Endometrium (tissue), 2 donors: Measurements from ENCODE around the gene PTPRR.

Experiments
- FAIRE-seq: peaks from 2 replicates; lab custom pipeline; 2012; peaks lifted over from hg19 to GRCh38; lab: Jason Lieb, UNC
- donor health status: control.
- donor health status: control.

Gene PTPRR

DNA sequence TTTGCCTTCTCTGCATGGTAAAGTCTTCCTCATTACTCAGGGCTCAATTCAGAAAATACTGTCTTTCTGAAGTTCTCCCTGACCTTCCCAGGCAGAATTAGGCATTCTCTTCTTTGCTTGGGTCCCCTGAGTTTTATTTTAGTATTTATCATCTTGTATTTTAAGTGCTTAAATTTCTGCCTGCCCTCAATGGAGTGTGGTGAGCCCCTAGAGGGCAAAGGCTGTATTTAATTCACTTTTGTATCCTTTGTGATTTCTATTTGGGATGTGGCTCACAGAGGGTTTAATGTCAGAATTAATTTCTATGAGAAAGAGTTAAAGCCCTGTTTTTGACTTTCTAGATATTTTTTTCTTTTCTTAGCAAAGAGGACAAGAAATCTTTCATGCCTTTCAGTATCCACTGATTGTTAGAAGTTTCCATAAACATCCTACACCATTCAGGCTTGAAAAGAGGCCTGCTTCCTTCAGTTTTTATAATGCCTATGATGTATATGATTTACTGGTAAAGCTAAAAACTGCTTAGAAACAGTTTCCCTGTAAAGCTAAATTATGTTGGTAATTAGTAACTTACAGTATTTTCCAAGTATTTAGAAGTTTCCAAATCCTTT is 227.8 kb downstream of the PTPRR start:
- FAIRE-seq, result no peak

DNA sequence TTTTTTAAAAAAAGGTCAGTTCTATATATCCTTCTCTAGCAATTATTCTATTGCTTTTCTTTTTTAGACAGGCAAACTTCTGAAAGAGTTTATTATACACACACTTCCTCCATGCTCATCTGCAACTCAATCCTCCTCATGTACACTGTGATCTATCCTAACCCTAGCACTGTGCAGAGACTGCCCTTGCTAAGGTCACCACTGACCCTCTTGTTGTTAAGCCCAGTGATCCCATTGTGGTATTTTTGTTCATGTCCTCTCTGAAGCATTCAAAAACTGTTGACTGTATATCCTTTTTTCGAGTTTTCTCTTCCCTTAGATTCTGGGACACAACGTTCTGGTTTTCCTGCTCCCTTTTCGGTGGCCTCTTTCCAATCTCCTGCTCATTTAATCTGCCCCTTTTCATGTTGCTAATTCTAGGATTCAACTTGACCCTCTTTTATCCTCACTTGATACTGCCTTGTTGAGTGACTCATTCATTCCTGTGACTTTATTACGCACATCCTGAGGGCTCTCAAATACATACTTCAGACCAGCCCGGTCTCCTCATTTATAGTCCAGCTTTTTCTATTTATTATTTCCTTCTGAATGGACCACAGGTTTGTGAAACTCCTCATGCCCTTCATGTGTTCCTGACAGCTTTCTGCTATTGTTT is 229.4 kb downstream of the PTPRR start:
- no peak for FAIRE-seq

DNA sequence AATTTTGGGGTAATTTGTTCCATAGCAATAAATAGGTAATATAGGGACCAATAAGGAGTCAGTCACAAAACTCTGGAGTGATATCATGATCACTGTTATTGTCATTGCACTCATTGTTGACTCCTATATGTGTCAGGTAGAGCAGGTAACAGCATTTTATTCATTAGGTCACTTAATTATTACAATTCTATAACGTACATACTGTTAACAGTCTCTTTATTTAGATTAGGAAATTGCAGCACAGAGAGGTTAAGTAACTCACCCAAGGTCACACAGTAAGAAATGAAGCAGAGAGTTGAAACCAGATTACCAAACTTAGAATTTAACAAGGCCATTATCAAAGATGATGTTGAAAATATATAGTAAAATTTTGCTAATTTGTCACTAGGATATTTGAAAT is 233.6 kb downstream of the PTPRR start:
- no peak for FAIRE-seq

DNA sequence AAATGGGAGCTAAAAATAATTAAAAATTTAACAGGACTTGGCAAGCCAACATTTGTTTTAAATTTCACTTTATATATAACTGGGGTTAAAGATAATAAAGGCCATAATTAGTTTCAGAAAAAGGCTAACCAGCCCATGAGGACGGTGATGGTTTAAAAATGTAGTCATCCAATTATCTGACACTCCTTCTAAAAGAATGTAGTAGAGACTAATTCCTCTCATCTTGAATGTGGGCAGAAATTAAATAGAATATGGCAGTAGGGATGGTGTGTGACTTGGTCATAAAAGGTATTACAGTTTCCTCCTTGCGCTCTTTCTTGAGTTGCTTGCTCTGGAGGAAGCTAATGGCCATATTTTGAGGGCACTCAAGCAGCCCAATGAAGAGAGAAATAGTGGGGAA is 234.2 kb downstream of the PTPRR start:
- FAIRE-seq, result no peak

DNA sequence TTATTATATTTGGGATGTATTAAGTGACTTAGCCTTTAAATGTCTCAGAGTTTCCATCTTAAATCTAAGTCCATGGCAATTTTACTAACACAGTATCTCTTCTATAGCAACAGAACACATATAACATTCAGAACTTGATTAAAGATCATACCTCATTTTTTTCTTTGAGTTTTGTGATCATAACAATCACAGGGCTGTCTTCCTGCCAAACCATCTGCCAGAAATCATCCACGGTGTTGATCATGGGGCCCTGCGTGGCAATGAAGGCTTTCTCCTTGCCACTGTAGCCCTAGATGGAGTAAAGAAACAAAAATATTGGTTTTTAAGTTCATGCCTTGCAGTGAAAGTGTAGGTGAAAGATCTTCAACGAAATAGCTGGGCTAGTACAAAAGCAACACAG is 236.6 kb downstream of the PTPRR start:
- FAIRE-seq, result no peak

DNA sequence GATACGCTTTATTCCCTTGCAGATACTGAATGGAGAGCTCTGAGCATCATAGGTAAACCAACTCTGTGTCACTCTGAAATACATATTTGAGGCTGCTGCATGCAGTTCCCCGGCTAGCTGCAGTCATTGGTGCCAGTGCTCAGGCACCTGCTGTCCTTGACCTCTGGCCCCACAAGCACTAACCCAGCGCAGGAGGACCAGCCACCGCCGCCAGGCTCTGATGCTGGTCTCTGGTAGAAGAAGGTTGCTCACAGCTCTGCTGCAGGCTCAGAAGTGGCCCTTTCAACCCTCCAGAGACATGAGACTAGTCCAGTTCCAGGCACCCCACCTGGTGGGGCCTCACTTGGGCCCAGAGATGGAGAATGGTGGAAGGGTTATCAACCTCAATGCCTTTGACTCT is 248.8 kb downstream of the PTPRR start:
- FAIRE-seq, result no peak

DNA sequence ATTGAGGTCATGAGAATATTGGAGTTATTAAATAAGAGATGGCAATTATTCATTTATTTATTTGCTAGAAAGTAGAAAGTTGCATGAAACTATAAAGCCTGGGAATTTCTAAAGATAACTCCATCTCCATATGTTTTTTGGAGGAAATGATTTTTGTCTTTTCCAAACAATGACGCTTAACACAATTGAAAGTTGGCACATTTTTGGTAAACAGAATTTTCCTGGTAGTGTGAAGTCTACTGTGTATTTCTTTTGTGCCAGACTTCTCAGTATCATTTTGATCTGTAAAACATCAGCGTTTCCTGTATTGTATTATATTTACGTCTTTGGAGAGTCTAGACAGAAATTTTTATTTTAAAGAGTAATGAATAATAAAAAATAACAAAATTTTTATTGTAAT is 249.6 kb downstream of the PTPRR start:
- FAIRE-seq, result no peak

DNA sequence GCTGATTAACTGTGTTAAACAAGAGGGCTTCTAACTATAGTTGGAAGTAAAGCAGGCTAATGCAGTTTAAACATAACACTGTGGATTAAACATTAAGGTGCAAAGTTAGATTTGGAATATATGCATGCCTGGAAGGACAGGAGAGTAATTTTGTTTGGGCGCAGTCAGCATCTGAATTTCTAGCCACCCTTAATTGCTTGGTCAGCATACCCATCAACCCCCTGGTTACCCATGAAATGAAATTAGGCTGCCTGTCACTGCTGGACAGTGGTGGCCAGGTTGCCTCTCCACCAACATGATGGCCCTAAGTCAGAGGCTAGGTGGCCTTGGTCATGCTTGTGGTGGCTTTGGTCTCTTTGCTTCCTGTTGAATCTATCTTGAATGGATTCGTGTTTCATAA is 253.3 kb downstream of the PTPRR start:
- no peak for FAIRE-seq

DNA sequence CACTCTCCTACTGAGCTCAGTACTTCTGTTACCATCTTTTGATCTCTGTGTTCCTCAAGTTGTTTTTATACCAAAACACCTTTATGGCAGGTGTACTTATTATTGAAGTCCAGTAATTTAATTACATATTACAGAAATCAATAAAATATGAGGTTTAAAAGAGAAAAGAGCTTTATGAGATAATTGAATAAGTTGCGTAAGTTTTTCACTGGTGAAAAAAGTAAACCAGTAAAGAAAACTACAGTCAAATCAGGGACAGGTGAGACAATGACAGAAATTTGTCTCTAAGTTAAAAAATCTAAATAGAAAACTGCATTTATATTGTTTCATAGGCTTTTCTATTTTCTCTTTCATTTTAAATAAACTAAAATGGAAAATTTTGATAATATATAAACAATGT is 254.2 kb downstream of the PTPRR start:
- FAIRE-seq, result no peak

DNA sequence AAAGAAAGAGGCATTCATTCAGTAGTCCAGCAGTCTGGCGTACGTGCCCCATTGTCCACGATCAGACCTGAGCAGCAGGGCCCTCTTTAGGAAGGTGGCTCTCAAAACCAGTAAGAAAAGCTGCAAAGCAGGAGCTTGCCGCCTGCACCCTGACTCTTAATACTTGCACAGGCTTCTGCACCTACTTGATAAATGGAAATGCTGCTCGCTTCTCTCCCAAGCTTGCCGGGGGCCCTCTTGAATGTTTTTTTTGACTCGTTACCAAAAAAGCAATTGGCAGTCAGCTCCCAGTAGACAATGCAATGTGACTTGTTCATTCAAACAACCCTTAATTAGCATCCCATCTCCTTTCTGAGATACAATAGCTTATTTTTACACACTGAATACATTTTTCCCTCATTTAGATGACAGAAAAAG is 256.1 kb downstream of the PTPRR start:
- no peak for FAIRE-seq

DNA sequence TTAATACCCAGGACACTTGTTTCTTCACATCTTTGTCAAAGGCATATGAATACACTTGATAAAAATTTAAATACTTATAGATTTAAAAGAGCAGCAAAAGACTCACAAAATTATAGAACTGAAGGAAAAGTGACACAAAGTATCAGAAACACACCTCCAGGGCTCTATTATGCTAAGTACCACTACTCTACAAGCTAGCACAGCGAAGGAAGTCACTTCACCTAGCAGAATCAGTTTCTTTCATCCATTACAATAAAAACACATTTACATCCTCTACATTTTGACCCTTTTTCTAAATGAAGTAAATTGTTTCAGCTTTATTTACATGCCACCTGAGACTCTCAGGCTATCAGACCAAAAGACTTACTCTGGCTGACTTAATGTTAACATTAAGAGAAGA is 256.7 kb downstream of the PTPRR start:
- FAIRE-seq, result no peak

DNA sequence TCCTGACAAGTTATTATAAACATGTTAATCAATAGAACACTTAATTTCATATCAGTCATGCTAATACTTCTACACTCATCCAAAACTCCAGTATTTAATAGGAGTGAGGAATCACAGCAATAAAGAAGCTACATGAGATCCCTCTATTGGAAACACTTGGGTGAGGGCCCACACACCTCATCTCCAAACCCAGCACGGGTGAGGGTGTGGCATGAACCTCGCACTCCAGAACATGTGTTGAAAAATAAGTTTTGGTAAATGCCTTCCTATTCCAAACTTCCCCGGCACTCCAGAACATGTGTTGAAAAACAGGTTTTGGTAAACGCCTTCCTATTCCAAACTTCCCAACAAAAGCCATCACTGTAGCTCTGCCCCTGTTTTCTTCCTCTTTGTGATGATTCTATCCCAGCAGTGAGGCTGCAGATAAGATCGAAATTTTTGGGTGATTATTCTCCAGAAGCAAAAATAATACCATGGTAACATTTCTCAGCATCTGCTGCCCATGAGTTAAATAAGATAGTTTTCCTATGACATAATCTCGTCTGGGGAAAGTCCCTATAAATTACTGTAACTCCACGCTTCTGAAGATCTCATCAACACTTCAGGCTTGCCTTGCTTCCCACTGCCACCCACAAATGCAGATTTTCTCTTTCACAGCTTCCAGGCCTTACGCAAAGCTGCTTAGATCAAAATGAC is 258.9 kb downstream of the PTPRR start:
- no peak for FAIRE-seq

DNA sequence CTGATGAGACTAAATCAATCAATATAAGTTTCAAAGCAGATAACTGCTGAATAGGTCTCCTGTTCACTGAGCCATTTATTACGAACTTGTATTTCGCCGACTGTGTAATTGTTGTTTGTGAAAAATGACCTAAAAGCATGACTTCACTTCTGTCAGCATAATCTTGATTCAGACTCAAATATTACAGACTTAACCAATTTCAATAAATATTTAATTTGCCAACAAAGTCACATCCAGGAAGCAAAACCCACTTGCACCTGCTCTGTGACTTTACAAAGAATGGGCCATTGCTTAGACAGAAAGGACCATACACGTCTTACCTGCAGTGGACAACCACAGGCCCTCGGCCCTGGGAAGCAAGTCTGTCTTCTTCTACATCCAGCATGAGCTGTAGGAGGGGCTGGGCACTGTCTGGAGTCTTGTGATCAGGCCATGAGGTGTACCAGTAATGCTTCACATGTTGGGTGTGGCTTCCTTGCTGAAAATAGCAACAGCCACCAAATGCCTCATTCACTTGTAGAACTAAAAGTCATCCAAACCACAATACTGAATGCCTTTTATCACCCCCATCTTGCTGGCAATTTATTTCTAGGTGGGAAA is 259.8 kb downstream of the PTPRR start:
- no peak for FAIRE-seq

DNA sequence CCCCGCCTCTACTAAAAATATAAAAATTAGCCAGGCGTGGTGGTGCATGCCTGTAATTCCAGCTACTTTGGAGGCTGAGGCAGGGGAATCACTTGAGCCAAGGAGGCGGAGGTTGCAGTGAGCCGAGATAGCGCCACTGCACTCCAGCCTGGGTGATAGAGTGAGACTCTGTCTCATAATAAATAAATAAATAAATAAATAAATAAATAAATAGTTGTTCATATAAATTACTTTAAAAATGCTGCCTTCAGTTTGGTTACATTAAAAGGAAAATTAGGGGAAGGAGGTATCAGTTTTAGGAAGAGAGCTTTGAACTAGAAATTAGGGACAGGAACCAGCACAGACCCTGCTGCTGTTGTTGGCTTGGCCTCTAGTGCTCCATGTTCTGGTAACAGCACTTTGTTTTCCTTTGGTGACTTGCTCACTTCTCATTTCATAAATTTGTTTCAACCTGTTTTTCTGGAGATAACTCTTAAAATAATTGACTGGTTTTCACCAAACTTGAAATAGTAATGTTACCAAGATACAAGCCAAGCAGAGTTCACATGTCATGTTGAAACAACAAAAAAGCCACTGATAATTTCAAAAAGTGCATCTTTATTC is 260.4 kb downstream of the PTPRR start:
- no peak for FAIRE-seq

DNA sequence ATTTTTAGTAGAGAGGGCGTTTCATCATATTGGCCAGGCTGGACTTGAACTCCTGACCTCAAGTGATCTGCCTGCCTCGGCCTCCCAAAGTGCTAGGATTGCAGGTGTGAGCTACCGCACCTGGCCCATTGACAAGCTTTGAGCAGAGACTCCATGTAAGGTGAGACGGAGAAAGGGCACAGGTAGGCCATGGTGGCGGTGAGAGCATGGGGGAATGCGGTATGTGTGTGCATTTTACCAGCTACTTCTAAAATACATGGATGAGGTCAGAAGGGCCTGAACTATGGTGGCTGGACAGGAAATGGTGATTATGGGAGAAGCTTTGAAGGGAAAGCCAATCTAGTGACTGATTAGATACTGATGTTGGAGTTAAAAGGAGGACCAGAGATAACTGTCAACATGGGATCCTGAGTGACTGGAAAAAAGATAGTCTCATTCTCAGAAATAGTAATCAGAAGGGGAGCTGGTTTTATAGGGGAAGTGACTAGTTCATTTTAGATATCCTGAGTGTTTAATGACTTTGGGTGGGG is 261.4 kb downstream of the PTPRR start:
- FAIRE-seq, result no peak

DNA sequence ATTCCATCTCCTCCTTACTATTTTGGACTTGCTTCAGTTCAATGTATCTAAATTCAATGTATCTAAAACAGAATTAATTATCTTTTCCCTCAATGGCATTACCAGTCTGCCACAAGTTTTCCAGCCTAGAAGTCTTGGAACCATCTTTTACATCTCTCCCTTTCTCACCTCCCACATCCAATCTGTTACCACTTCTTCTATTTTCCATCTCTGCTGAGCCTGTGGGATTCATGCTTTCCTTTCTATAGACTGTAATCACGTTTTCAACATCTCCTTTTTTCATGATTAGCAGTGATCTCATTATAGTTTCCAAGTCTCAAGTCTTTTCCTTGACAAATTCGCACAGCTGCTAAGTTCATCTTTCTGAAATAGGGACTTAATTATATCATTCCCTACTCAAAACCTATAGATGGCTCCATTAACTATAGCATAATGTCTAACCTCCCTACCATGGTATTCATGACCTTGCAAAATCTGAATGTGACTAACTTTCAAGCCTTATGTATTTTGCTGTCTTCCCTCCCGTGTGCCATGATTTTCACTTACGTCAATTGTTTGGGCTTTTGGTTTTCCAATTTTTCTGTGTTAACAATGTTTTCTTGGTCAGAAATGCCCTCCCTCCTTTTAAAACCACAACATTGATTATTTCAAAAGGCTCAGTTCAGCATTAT is 262.8 kb downstream of the PTPRR start:
- no peak for FAIRE-seq

DNA sequence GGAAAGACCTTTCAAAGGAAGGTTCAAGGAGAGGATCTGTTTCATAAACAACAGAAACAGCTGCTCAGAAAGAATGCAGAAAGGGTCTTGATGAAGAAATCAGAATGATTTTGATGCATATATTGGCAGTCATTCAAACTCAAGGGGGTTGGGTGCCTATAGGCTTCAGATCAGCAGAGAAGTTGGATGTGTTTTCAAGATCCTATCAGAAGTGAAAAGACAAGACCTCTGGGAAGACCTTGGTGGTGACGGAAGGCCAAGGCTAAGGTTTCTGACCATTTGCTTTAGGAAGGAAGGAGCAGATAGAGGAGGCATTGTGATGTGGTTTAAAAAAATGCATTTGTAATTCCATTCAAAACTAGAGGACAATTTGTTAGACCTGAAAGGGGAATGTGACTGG is 268.1 kb downstream of the PTPRR start:
- no peak for FAIRE-seq

DNA sequence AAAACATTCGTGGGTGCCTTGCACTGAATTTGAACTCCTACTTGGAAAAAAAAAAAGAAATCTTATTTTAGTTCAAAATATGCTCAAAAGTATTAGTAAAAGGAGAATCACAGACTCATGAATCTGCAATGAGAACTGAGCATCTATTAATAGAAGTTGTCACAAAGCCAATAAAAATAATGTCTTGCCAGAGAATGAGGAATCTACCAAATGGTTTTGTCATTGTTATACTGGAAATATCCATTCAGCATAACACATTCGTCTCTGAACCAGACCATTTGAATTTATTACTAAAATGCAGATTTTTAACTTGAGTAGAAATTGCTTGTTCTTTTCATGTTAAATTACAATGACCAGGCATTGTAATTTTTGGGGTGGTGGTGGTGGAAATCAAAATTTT is 271.7 kb downstream of the PTPRR start:
- FAIRE-seq, result no peak

DNA sequence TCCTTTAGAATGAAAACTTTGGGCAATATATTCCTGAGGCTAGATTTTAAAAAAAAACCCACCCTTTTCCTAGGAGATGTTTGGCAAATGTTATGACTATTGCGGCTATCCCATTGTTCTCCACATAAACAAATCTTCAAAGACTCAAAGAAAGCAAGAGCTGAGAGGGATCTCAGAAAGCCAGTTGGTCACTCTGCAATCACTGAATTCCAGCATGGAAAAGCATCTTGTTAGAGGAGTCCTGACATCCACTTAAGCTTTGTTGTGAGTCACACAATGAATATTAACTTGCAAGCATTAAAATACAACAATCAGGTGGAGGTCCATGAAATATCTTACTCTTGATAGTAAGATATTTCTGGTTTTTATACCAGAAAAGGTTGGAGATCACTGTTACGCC is 272.3 kb downstream of the PTPRR start:
- no peak for FAIRE-seq

DNA sequence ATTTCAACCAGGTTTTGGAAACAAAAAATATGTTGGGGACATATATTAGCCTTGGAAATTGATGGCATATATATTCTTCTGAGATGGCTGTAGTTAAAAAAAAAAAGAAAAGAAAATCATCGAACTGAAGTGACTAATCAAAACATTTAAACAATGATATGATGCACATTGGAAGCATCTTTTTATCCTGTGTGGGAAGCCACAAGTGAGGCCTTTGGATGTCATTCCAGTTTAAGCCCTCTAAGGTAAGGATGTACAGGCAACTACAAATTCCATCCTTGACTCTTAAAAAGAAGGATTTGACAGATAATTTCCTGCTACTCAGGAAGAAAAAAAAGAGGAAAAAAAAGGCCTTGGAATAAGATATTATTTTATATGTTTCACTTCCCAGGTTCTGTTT is 273.7 kb downstream of the PTPRR start:
- no peak for FAIRE-seq

DNA sequence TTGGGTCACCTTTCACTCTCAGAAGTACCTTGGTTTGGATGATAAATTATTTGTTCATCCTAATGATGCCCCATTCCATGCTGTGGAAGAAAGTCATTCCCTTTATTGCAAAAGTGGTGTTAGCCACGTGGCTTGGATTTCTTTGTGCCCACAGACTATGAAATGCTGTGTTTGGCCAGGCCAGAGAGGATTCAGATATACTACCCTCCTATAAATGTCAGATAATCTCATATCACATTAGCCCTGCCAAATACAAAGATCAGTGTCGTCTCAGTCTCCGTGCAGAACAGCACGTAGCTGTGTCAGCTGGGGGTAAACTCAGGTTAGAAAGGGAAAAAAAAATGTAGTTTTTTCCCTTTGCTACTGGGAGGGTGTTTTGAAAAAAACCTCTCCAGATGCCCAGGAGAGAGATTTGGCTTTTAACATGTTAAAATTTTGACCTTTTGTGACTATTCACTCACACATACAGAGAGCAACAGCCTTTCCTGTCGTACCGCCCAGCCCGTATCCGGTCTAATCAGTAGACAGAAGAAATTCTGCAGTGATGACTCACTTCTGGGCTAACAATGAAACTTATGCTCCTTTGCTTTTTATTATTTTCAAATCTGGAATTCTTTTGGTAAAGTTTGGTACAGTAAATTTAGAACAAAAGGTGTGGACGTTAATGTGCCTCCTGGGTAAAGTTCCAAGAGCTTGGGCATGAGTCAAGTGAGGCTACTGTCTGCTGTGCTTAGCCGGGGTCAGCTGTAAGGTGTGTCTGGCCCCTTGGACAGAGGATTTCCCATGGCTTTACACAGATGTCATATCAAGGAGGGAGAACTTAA is 274.8 kb downstream of the PTPRR start:
- FAIRE-seq, result peak; percentile 89
